HG03139 (cell line): ENCODE data around the gene ADGRL4.

Experiments used
- ATAC-seq: cut with Tn5 transposase; IDR thresholded peaks from one replicate; pipeline ENCODE4 v1.9.1; 2021; ENCODE audit not compliant: unreplicated experiment

The ADGRL4 gene

GRCh38 chr1:78840453-78841271 is 165.9 kb downstream of the ADGRL4 start:
- ATAC-seq: no peak
